Mesenchymal stem cell (in vitro differentiated cells and primary cell): Measurements from ENCODE around the gene ADAM33.

Experiments
- DNase-seq: peaks from one replicate; pipeline ENCODE4 v3.0.0-alpha.2; 2013
- H2AFZ ChIP-seq: one replicate; pipeline ENCODE4 v1.6.1; 2013; ENCODE audit warnings: low read depth, mild to moderate bottlenecking, control low read depth, inconsistent platforms, low read length, moderate library complexity
- H2AK5ac ChIP-seq: 2 replicates; pipeline ENCODE4 v1.6.1; 2013; ENCODE audit warnings: low read length, moderate library complexity, mild to moderate bottlenecking, inconsistent platforms; ENCODE audit not compliant: severe bottlenecking
- H2BK120ac ChIP-seq: one replicate; pipeline ENCODE4 v1.6.1; 2013; ENCODE audit warnings: low read depth, mild to moderate bottlenecking, inconsistent platforms, low read length, moderate library complexity
- H2BK12ac ChIP-seq, 2 experiments: one replicate each; pipeline ENCODE4 v1.6.1; 2013; ENCODE audit warnings: inconsistent platforms in 2 of 2, low read length in 2 of 2, mild to moderate bottlenecking in 2 of 2, moderate library complexity in 2 of 2, control low read depth in 1 of 2
- H2BK15ac ChIP-seq: one replicate; pipeline ENCODE4 v1.6.1; 2013; ENCODE audit warnings: mild to moderate bottlenecking, low read depth, inconsistent platforms; ENCODE audit not compliant: poor library complexity, severe bottlenecking
- H2BK5ac ChIP-seq: 2 replicates; pipeline ENCODE4 v1.6.1; 2013; ENCODE audit warnings: low read depth, mild to moderate bottlenecking, low read length, control low read depth, inconsistent platforms; ENCODE audit not compliant: poor library complexity, severe bottlenecking
- H3K14ac ChIP-seq, 2 experiments: one replicate each; pipeline ENCODE4 v1.6.1; 2013; ENCODE audit warnings: inconsistent platforms in 2 of 2, low read length in 2 of 2, control low read depth in 1 of 2, mild to moderate bottlenecking in 1 of 2, moderate library complexity in 1 of 2
- H3K18ac ChIP-seq, 2 experiments: one replicate each; pipeline ENCODE4 v1.6.1; 2013; ENCODE audit warnings: inconsistent platforms in 2 of 2, low read length in 2 of 2, control low read depth in 1 of 2, low read depth in 1 of 2, mild to moderate bottlenecking in 1 of 2
- H3K23ac ChIP-seq, 2 experiments: one replicate each; pipeline ENCODE4 v1.6.1; 2013; ENCODE audit warnings: inconsistent platforms in 2 of 2, low read length in 2 of 2, mild to moderate bottlenecking in 2 of 2, moderate library complexity in 2 of 2, control low read depth in 1 of 2
- H3K27ac ChIP-seq: 2 replicates; pipeline ENCODE4 v1.5.1; 2013; ENCODE audit warnings: mild to moderate bottlenecking, moderate library complexity, low read length, control low read depth, inconsistent platforms; ENCODE audit not compliant: poor library complexity, severe bottlenecking
- H3K27me3 ChIP-seq, 2 experiments: 2 replicates each; pipeline versions ENCODE4 v1.6.1 to v1.7.0; 2013; ENCODE audit warnings: low read length in 2 of 2, mild to moderate bottlenecking in 2 of 2, moderate library complexity in 2 of 2, control low read depth in 1 of 2, inconsistent platforms in 1 of 2; ENCODE audit not compliant: control insufficient read depth in 1 of 2, insufficient read depth in 1 of 2
- H3K36me3 ChIP-seq, 2 experiments: 2 replicates each; pipeline versions ENCODE4 v1.6.1 to v1.7.0; 2013; ENCODE audit warnings: low read length in 2 of 2, control low read depth in 1 of 2, inconsistent platforms in 1 of 2, low read depth in 1 of 2, mild to moderate bottlenecking in 1 of 2; ENCODE audit not compliant: insufficient read depth in 2 of 2, control insufficient read depth in 1 of 2
- H3K4ac ChIP-seq, 2 experiments: one replicate each; pipeline ENCODE4 v1.6.1; 2013; ENCODE audit warnings: inconsistent platforms in 2 of 2, low read length in 2 of 2, mild to moderate bottlenecking in 2 of 2, moderate library complexity in 2 of 2, control low read depth in 1 of 2, low read depth in 1 of 2
- H3K4me1 ChIP-seq: 2 replicates; pipeline ENCODE4 v1.6.1; 2013; ENCODE audit warnings: low read depth, low read length, control low read depth; ENCODE audit not compliant: control insufficient read depth, insufficient read depth
- H3K4me2 ChIP-seq: 2 replicates; pipeline ENCODE4 v1.6.1; 2013; ENCODE audit warnings: low read length, mild to moderate bottlenecking, inconsistent platforms; ENCODE audit not compliant: poor library complexity, severe bottlenecking
- H3K4me3 ChIP-seq, 2 experiments: 2 replicates each; pipeline versions ENCODE4 v1.5.1 to v1.7.0; 2013; ENCODE audit warnings: low read length in 2 of 2, mild to moderate bottlenecking in 2 of 2, control low read depth in 1 of 2, low read depth in 1 of 2; ENCODE audit not compliant: insufficient read depth in 1 of 2
- H3K79me1 ChIP-seq: replicated peaks from 2 replicates; pipeline ENCODE4 v1.6.1; 2013; ENCODE audit warnings: mild to moderate bottlenecking, control low read depth, low read length, inconsistent platforms; ENCODE audit not compliant: poor library complexity, severe bottlenecking
- H3K9ac ChIP-seq: 2 replicates; pipeline ENCODE4 v1.7.0; 2013; ENCODE audit warnings: mild to moderate bottlenecking, low read length, moderate library complexity
- H3K9me3 ChIP-seq: 2 replicates; pipeline ENCODE4 v1.7.0; 2013; ENCODE audit warnings: mild to moderate bottlenecking, low read length; ENCODE audit not compliant: control insufficient read depth
- H4K8ac ChIP-seq: one replicate; pipeline ENCODE4 v1.6.1; 2013; ENCODE audit warnings: inconsistent platforms, mild to moderate bottlenecking, low read length, moderate library complexity
- H4K91ac ChIP-seq: one replicate; pipeline ENCODE4 v1.6.1; 2013; ENCODE audit warnings: mild to moderate bottlenecking, low read length, inconsistent platforms
- WGBS: methylation state at CpG from one replicate; pipeline ENCODE4 v1.1.7; 2013; ENCODE audit warnings: mixed read lengths; 5-methylcytosine and 5-hydroxymethylcytosine counted together

Gene ADAM33

DNA sequence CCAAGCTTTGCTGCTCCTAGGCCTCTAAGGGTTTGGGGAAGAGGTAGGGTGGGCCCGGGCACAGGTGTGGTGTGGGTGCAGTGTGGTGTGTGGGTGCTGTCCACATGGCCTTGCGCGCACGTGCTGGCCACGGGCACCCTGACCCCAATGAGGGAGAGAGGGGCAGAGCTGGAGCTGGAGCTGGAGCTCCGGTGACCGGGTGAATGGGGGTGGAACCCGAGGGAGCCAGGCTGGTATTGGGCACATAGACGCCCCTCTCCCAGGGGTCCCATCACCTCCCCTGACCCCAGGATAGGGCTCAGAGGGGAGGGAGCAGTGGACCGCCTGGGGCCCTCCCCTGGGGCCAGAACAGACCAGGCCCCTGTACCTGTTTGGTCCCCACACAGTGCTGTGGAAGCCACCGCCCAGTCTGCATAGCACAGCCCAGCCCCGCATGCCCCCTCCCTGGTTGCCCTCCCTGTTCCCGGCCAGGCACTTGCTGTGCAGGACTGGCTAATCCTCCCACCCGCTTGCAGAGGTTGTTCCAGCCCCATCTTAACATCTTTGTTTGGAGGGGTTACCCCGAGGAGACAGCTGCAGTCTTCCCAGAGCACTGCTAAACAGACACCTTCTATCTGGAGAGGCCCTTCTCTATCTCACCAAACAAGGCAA lies 984 bp downstream of the ADAM33 start:
- H4K8ac ChIP-seq, result peak overlapping the region; percentile 45
- H3K36me3 ChIP-seq, result peaks cover 2 to 25% of the 10 kb centered on the region in 2 experiments
- H3K79me1 ChIP-seq, result peaks cover 3% of the 10 kb centered on the region
- H2BK15ac ChIP-seq, result peak overlapping the region; percentile 70
- H2BK12ac ChIP-seq, result peak overlapping the region; percentile 23 to 80
- H3K4ac ChIP-seq, result peak overlapping the region; percentile 5 to 21
- no peaks in the 10 kb centered on the region for H3K9me3 ChIP-seq
- H2AK5ac ChIP-seq, result peak overlapping the region; percentile 70
- no peak overlapping the region for H2BK120ac ChIP-seq
- peak overlapping the region; percentile 68 to 90 for H3K4me3 ChIP-seq
- H2BK5ac ChIP-seq, result no peak overlapping the region
- peak; percentile 26 for DNase-seq
- 70% methylated on average over 14 of the region's 15 CpGs for WGBS
- peak overlapping the region in 1 of 2 experiments; percentile 57 for H3K14ac ChIP-seq
- H4K91ac ChIP-seq, result peak overlapping the region; percentile 78
- H3K4me2 ChIP-seq, result peak overlapping the region; percentile 81
- peak overlapping the region; percentile 45 for H3K27ac ChIP-seq
- peak overlapping the region; percentile 10 for H2AFZ ChIP-seq
- peaks cover 47% of the 10 kb centered on the region for H3K4me1 ChIP-seq
- no peak overlapping the region for H3K23ac ChIP-seq
- peak overlapping the region; percentile 87 for H3K9ac ChIP-seq
- no peaks in the 10 kb centered on the region for H3K27me3 ChIP-seq
- peak overlapping the region; percentile 61 to 64 for H3K18ac ChIP-seq

DNA sequence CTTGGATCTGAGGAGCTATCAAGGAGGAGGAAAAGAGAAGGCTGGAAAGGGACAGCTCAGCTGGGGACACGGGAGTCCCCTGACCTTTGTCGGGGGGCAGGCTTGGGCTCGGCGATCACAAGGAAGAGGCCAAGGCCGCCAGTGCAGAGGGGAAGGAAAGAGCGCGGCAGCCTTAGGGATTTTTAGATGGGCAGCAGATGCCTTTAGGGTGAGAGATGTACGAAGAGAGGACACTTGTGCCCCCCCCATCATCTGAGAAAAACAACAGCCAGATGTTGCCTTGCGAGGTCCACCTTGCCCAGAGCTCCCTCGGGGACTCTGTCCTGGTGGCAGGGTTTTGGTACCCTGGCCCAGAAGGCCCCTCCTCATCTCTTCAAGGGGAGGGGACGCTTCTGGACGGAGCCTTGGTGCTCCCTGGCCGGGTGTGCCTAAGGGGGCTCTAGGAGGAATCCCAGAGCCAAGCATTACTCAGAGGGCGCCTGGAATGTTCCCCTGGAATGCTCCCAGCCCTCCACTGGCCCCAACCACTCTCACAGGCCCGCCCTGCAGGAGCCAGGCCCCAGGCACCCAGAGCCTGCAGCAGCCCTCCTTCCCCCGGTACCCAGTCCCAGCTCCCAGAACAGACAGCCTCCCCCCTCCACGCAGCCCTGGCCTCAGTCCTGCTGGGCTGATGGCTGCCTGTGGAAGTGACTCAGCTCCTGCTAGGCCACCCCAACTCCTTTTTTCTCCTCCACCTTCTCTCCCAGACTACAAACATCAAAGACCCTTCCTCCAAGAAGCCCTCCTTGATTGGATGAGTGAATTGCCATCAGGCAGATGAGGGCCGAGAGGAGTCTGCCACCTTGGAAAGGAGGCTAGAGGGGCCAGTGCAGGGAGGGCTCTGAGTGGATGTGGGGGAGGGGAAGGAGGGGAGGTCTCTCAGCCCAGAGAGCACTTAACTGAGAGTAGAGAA lies 1.8 kb downstream of the ADAM33 start:
- Histone ChIP-seq H3K27me3 (no peaks in the 10 kb centered on the region), H3K4me1 (peaks cover 47% of the 10 kb centered on the region), H2BK12ac (peak overlapping the region in 1 of 2 experiments; percentile 80), H2AK5ac (peak overlapping the region; percentile 70), H3K79me1 (peaks cover 3% of the 10 kb centered on the region), H3K27ac (peak overlapping the region; percentile 45), H3K9me3 (no peaks in the 10 kb centered on the region), H2BK15ac (peak overlapping the region; percentile 70), H4K91ac (peak overlapping the region; percentile 78), H2BK5ac (no peak overlapping the region), H3K18ac (peak overlapping the region; percentile 61 to 64), H2AFZ (no peak overlapping the region), H3K4me3 (peak overlapping the region in 1 of 2 experiments; percentile 90), H3K14ac (no peak overlapping the region), H2BK120ac (no peak overlapping the region), H3K9ac (peak overlapping the region; percentile 87), H3K4me2 (peak overlapping the region; percentile 81), H3K36me3 (peaks cover 2 to 33% of the 10 kb centered on the region in 2 experiments), H3K4ac (peak overlapping the region; percentile 5 to 21), H3K23ac (no peak overlapping the region), H4K8ac (peak overlapping the region; percentile 45)
- peak; percentile 56 for DNase-seq
- 56% methylated on average over 16 of the region's 18 CpGs for WGBS

DNA sequence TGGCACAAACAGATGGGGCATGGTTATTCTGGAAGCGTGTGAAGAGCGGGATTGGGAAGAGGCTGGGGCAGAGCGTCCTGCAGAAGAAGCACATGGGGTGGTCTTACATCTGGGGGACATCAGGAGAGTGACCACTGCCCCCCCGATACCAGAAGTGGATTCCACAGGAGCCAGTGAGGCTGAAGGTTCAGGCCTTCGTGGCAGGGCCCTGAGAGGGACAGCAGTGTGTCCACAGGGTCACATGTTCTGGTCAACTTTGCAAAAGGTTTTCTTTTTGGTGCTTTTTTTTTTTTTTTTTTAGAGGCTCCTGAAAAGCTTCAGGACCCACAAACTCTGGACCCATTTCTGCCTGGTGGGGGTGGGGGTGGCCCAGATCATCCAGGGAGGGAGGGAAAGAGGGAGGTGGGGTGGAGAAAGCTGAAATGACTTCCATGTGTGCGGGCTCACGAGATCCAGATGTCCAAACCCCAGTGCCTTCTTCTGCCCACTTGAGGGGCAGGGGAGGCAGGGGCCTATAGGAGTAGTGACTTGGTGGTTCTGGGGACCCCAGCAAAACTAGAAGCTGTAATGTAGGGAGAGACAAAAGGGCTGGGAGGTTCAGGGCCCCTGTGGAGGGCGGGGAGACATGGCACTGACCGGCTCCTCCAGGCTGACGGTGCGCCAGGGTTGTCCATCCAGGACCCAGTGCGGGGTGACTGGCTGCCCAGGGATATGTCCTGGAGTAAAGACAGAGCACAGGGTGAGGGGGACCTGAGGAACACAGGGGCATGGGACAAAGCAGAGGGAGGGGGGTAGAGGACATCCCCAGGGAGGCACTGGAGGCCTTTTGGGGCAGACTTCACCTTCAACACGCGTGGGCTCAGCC lies 2.7 kb downstream of the ADAM33 start:
- Histone ChIP-seq H3K9me3 (no peaks in the 10 kb centered on the region), H2BK15ac (no peak overlapping the region), H3K4me1 (peaks cover 47% of the 10 kb centered on the region), H2BK12ac (peak overlapping the region in 1 of 2 experiments; percentile 47), H2BK120ac (no peak overlapping the region), H3K4me3 (peak overlapping the region in 1 of 2 experiments; percentile 90), H4K91ac (peak overlapping the region; percentile 19), H3K4me2 (no peak overlapping the region), H2AFZ (no peak overlapping the region), H3K14ac (no peak overlapping the region), H3K4ac (no peak overlapping the region), H2BK5ac (no peak overlapping the region), H3K23ac (no peak overlapping the region), H3K27ac (no peak overlapping the region), H2AK5ac (peak overlapping the region; percentile 64), H3K9ac (peak overlapping the region; percentile 87), H3K27me3 (no peaks in the 10 kb centered on the region), H4K8ac (no peak overlapping the region), H3K36me3 (peaks cover 11 to 42% of the 10 kb centered on the region in 2 experiments), H3K79me1 (peaks cover 3% of the 10 kb centered on the region), H3K18ac (no peak overlapping the region)
- 93% methylated on average over 14 of the region's 14 CpGs for WGBS
- no peak for DNase-seq
